Endothelial cell of umbilical vein (primary cell): ENCODE measurements around the gene CSNK1G3. TPM values are rescaled to one million over a fixed set of nuclear protein-coding genes. Genes with fewer than 3 reads are reported as not detected.

Experiments used
- BruUV-seq: library from RNA; stranded (reverse); fragments of 400-500 nt; replicated peaks from 2 replicates; lab custom pipeline; 2021; lab: Mats Ljungman, UMichigan
- CTCF ChIA-PET: fragments of 300-600, 350-600 bp; sonication (Branson Sonifier 250); formaldehyde crosslinking; loops from one replicate; lab custom pipeline; 2021; ENCODE audit warnings: antibody characterized with exemption, inconsistent platforms; lab: Charles Lee
- POLR2A ChIA-PET: fragments of 300-600, 350-600 bp; sonication (Branson Sonifier 250); formaldehyde crosslinking; loops from one replicate; lab custom pipeline; 2021; ENCODE audit warnings: antibody characterized with exemption, inconsistent platforms; lab: Charles Lee
- DNase-seq: peaks from one replicate; pipeline ENCODE4 v3.0.0-alpha.2; 2011; ENCODE audit warnings: low read depth, low spot score
- FAIRE-seq: peaks from 2 replicates; lab custom pipeline; 2011; peaks lifted over from hg19 to GRCh38; lab: Jason Lieb, UNC
- H2AFZ ChIP-seq: 2 replicates; pipeline ENCODE4 v1.6.0; 2012; ENCODE audit warnings: low read depth, low read length, control low read depth, inconsistent platforms
- H3K27ac ChIP-seq: 2 replicates; pipeline ENCODE4 v1.5.1; 2011; ENCODE audit warnings: low read depth, mild to moderate bottlenecking, control low read depth, low read length, moderate library complexity; ENCODE audit not compliant: insufficient read depth
- H3K27me3 ChIP-seq, 2 experiments: 2 replicates each; pipeline versions ENCODE4 v1.6.0 to v1.6.1; 2011; ENCODE audit warnings: low read length in 2 of 2, mixed read lengths in 1 of 2; ENCODE audit not compliant: control insufficient read depth in 2 of 2, insufficient read depth in 2 of 2
- H3K36me3 ChIP-seq, 2 experiments: 2 replicates in 1 of 2; 3 replicates in 1 of 2; pipeline ENCODE4 v1.5.1; 2011; ENCODE audit warnings: low read length in 2 of 2, mild to moderate bottlenecking in 1 of 2, moderate library complexity in 1 of 2; ENCODE audit not compliant: control insufficient read depth in 2 of 2, insufficient read depth in 2 of 2; ENCODE audit errors: extremely low read depth in 1 of 2
- H3K4me1 ChIP-seq: 3 replicates; pipeline ENCODE4 v1.5.1; 2011; ENCODE audit warnings: mild to moderate bottlenecking, low read length; ENCODE audit not compliant: control insufficient read depth, insufficient read depth; ENCODE audit errors: extremely low read depth
- H3K4me2 ChIP-seq: 2 replicates; pipeline ENCODE4 v1.6.1; 2011; ENCODE audit warnings: low read length, control low read depth, mixed read lengths; ENCODE audit not compliant: insufficient read depth
- H3K4me3 ChIP-seq, 3 experiments: fragments of 200-600 bp in 1 of 3; sonication (generic), shearing (Covaris generic) in 1 of 3; replicated peaks in 1 of 3; 2 replicates each; pipeline ENCODE4 v1.5.1; 2011 to 2016; ENCODE audit warnings: control low read depth in 3 of 3, low read length in 3 of 3, mild to moderate bottlenecking in 2 of 3, inconsistent platforms in 1 of 3, low read depth in 1 of 3, moderate library complexity in 1 of 3; ENCODE audit not compliant: insufficient read depth in 1 of 3
- H3K79me2 ChIP-seq: 2 replicates; pipeline ENCODE4 v1.6.0; 2012; ENCODE audit warnings: low read length, inconsistent platforms; ENCODE audit not compliant: control insufficient read depth, insufficient read depth
- H3K9ac ChIP-seq: replicated peaks from 2 replicates; pipeline ENCODE3; 2011; ENCODE audit warnings: low read length, control low read depth; ENCODE audit not compliant: insufficient read depth; ENCODE audit errors: extremely low read depth
- H3K9me1 ChIP-seq: replicated peaks from 3 replicates; pipeline ENCODE4 v1.6.0; 2011; ENCODE audit warnings: mild to moderate bottlenecking, low read length; ENCODE audit not compliant: control insufficient read depth, insufficient read depth; ENCODE audit errors: extremely low read depth
- H3K9me3 ChIP-seq: replicated peaks from 2 replicates; pipeline ENCODE4 v1.5.1; 2012; ENCODE audit warnings: low read length, inconsistent platforms; ENCODE audit not compliant: control insufficient read depth, insufficient read depth
- H4K20me1 ChIP-seq: replicated peaks from 2 replicates; pipeline ENCODE3; 2011; ENCODE audit warnings: mild to moderate bottlenecking, low read length; ENCODE audit not compliant: control insufficient read depth, insufficient read depth; ENCODE audit errors: extremely low read depth
- CTCF ChIP-seq, 2 donors: IDR thresholded peaks; 1 replicate in 1 of 2; 2 replicates in 1 of 2; pipeline ENCODE4 v1.5.1; 2011; ENCODE audit warnings: low read length in 2 of 2, mild to moderate bottlenecking in 2 of 2, moderate library complexity in 2 of 2, control low read depth in 1 of 2, inconsistent platforms in 1 of 2, low read depth in 1 of 2; ENCODE audit not compliant: insufficient read depth in 1 of 2; ENCODE audit errors: extremely low read depth in 1 of 2
- EZH2 ChIP-seq: IDR thresholded peaks from 2 replicates; pipeline ENCODE4 v1.6.1; 2012; ENCODE audit warnings: borderline replicate concordance, low read depth, mild to moderate bottlenecking, moderate library complexity, low read length, inconsistent platforms; ENCODE audit not compliant: severe bottlenecking
- FOS ChIP-seq: IDR thresholded peaks from 2 replicates; pipeline ENCODE4 v1.6.1; 2011; ENCODE audit warnings: mild to moderate bottlenecking, low read length, moderate library complexity, borderline replicate concordance; ENCODE audit not compliant: insufficient read depth
- GATA2 ChIP-seq: IDR thresholded peaks from 2 replicates; pipeline ENCODE4 v1.7.0; 2011; ENCODE audit warnings: low read depth, mild to moderate bottlenecking, moderate library complexity, mixed read lengths, low read length; ENCODE audit not compliant: insufficient read length, insufficient read depth
- JUN ChIP-seq: IDR thresholded peaks from 2 replicates; pipeline ENCODE4 v1.6.1; 2011; ENCODE audit warnings: borderline replicate concordance, low read depth; ENCODE audit not compliant: insufficient read length, insufficient read depth
- MAX ChIP-seq: IDR thresholded peaks from 2 replicates; pipeline ENCODE4 v1.6.1; 2011; ENCODE audit not compliant: insufficient read depth, insufficient read length
- MYC ChIP-seq: IDR thresholded peaks from one replicate; pipeline ENCODE4 v1.6.1; 2011; ENCODE audit warnings: mild to moderate bottlenecking, low read depth, low read length
- POLR2A ChIP-seq: IDR thresholded peaks from 2 replicates; pipeline ENCODE4 v1.6.1; 2012; ENCODE audit warnings: low read depth, mild to moderate bottlenecking, control low read depth, low read length
- POLR2AphosphoS5 ChIP-seq: IDR thresholded peaks from 2 replicates; pipeline ENCODE4 v1.6.1; 2012; ENCODE audit warnings: low read depth, mild to moderate bottlenecking, control low read depth, low read length, moderate library complexity; ENCODE audit not compliant: insufficient read depth
- dilution Hi-C: fragments of 300-500 bp; cut with MboI; formaldehyde crosslinking; loops from one replicate; pipeline ENCODE4 v1.15.0; 2019; ENCODE audit warnings: low sequenced_read_pairs; ENCODE audit not compliant: extremely low pct_ligation_motif_present
- intact Hi-C: fragments of 100-400 bp; cut with micrococcal nuclease; formaldehyde crosslinking; loops from one replicate; pipeline ENCODE4 v1.10.0; 2022
- polyA plus RNA-seq, 4 experiments: library from polyadenylated mRNA; depleted of rRNA in 3 of 4; stranded (reverse) in 3 of 4; unstranded in 1 of 4; fragments of >200 nt; gene quantifications; 2 replicates each; pipeline versions ENCODE4 v1.2.1 to v1.2.3, GENCODE V29; 2011 to 2012; ENCODE audit warnings: missing spikeins in 1 of 4
- total RNA-seq: library from RNA; stranded (reverse); gene quantifications from 2 replicates; pipeline ENCODE4 v1.2.3, GENCODE V29; 2021

The CSNK1G3 gene
- total and polyA plus RNA-seq, 2 donors (not counting 3 experiments of a cell fraction or from before 2014, with no cell fraction given) = 10.4 to 35.9 TPM

GRCh38 chr5:123645024-123645603 lies 133.1 kb downstream of the CSNK1G3 start:
- Histone ChIP-seq H3K79me2 (no peaks in the 10 kb centered on the region), H3K27me3 (no peaks in the 10 kb centered on the region), H3K9ac (no peak overlapping the region), H2AFZ (no peak overlapping the region), H3K4me1 (no peaks in the 10 kb centered on the region), H3K9me3 (no peaks in the 10 kb centered on the region), H3K36me3 (no peaks in the 10 kb centered on the region), H3K27ac (no peak overlapping the region), H3K9me1 (no peaks in the 10 kb centered on the region), H3K4me2 (no peak overlapping the region), H4K20me1 (no peaks in the 10 kb centered on the region), H3K4me3 (no peak overlapping the region)
- FAIRE-seq = no peak
- no peak for TF ChIP-seq POLR2AphosphoS5
- no peak for TF ChIP-seq MAX
- no peak for TF ChIP-seq GATA2
- no peak for TF ChIP-seq MYC
- no peak for TF ChIP-seq CTCF (IDR thresholded peaks at IDR 0.05; ENCODE audit: extremely low read depth in 1 of 2, insufficient read depth in 1 of 2, low read depth in 1 of 2, low read length in 2 of 2)
- TF ChIP-seq POLR2A = no peak
- no peak for TF ChIP-seq JUN
- TF ChIP-seq EZH2 = no peak
- TF ChIP-seq FOS = no peak
- no peak for DNase-seq
- ChIA-PET CTCF (no interaction called here), POLR2A (no interaction called here)
- BruUV-seq = no TSS peak
- dilution Hi-C loops = no loop called here
- intact Hi-C loops = no loop called here
